H1 (cell line): ENCODE measurements around the gene INO80. TPM values are rescaled to one million over a fixed set of nuclear protein-coding genes. Genes with fewer than 3 reads are reported as not detected.

Experiments used
- CTCF ChIA-PET: fragments of 300-600 bp; sonication (Branson Sonifier 250); formaldehyde crosslinking; loops from one replicate; lab custom pipeline; 2021; ENCODE audit not compliant: partially characterized antibody; lab: Charles Lee
- POLR2A ChIA-PET: fragments of 300-600 bp; sonication (Branson Sonifier 250); formaldehyde crosslinking; loops from one replicate; lab custom pipeline; 2021; ENCODE audit warnings: inconsistent platforms; ENCODE audit not compliant: partially characterized antibody; lab: Charles Lee
- DNase-seq, 2 experiments: peaks; one replicate each; pipeline versions ENCODE4 v3.0.0 to v3.0.0-alpha.2; 2010 to 2022; ENCODE audit warnings: low spot score in 2 of 2, low read depth in 1 of 2, mixed read lengths in 1 of 2
- FAIRE-seq: peaks from 2 replicates; lab custom pipeline; 2011; peaks lifted over from hg19 to GRCh38; lab: Jason Lieb, UNC
- H2AFZ ChIP-seq: 2 replicates; pipeline ENCODE4 v1.8.1; 2012; ENCODE audit warnings: low read length, inconsistent platforms
- H2AK5ac ChIP-seq: 2 replicates; pipeline ENCODE4 v1.6.1; 2013; ENCODE audit warnings: low read depth, low read length
- H2BK120ac ChIP-seq: replicated peaks from 2 replicates; pipeline ENCODE3; 2013; ENCODE audit warnings: low read depth, low read length, inconsistent platforms
- H2BK12ac ChIP-seq: 2 replicates; pipeline ENCODE4 v1.6.1; 2013; ENCODE audit warnings: low read depth, low read length
- H2BK15ac ChIP-seq: 2 replicates; pipeline ENCODE4 v1.6.1; 2013; ENCODE audit warnings: low read length
- H2BK20ac ChIP-seq: 2 replicates; pipeline ENCODE4 v1.6.1; 2013; ENCODE audit warnings: low read length
- H2BK5ac ChIP-seq: 2 replicates; pipeline ENCODE4 v1.6.1; 2013; ENCODE audit warnings: low read depth, low read length
- H3K14ac ChIP-seq: 2 replicates; pipeline ENCODE4 v1.6.1; 2013; ENCODE audit warnings: inconsistent platforms; ENCODE audit not compliant: insufficient read length
- H3K18ac ChIP-seq: 2 replicates; pipeline ENCODE4 v1.6.1; 2013; ENCODE audit warnings: low read length; ENCODE audit errors: extremely low read depth
- H3K23ac ChIP-seq: 2 replicates; pipeline ENCODE4 v1.6.1; 2013; ENCODE audit warnings: inconsistent platforms; ENCODE audit not compliant: insufficient read length
- H3K23me2 ChIP-seq: 2 replicates; pipeline ENCODE4 v1.6.1; 2013; ENCODE audit warnings: low read depth, low read length
- H3K27ac ChIP-seq: 2 replicates; pipeline ENCODE4 v1.6.1; 2011; ENCODE audit warnings: low read depth, low read length, inconsistent platforms
- H3K27me3 ChIP-seq, 4 experiments: replicated peaks in 1 of 4; 1 replicate in 1 of 4; 2 replicates in 3 of 4; pipeline versions ENCODE4 v1.6.1 to v1.8.1; 2011 to 2013; ENCODE audit warnings: low read length in 3 of 4, mild to moderate bottlenecking in 3 of 4, inconsistent platforms in 2 of 4, mixed read lengths in 2 of 4, moderate library complexity in 1 of 4; ENCODE audit not compliant: control insufficient read depth in 3 of 4, insufficient read depth in 3 of 4; ENCODE audit errors: extremely low read depth in 1 of 4
- H3K36me3 ChIP-seq, 4 experiments: 2 replicates each; pipeline versions ENCODE4 v1.6.1 to v1.8.1; 2011 to 2013; ENCODE audit warnings: mild to moderate bottlenecking in 4 of 4, low read length in 3 of 4, moderate library complexity in 2 of 4, control low read depth in 1 of 4, inconsistent platforms in 1 of 4; ENCODE audit not compliant: insufficient read depth in 4 of 4, control insufficient read depth in 2 of 4
- H3K4ac ChIP-seq: replicated peaks from 2 replicates; pipeline ENCODE3; 2013; ENCODE audit warnings: low read length, low read depth, mixed read lengths, inconsistent platforms; ENCODE audit not compliant: insufficient read length
- H3K4me1 ChIP-seq, 4 experiments: replicated peaks in 1 of 4; 1 replicate in 1 of 4; 2 replicates in 3 of 4; pipeline versions ENCODE4 v1.6.1 to v1.8.1; 2011 to 2013; ENCODE audit warnings: low read length in 3 of 4, inconsistent platforms in 2 of 4, mixed read lengths in 1 of 4; ENCODE audit not compliant: insufficient read depth in 4 of 4, control insufficient read depth in 3 of 4
- H3K4me2 ChIP-seq, 2 experiments: 2 replicates each; pipeline versions ENCODE4 v1.6.1 to v1.8.1; 2011 to 2013; ENCODE audit warnings: low read depth in 2 of 2, low read length in 2 of 2, control low read depth in 1 of 2, inconsistent platforms in 1 of 2, mild to moderate bottlenecking in 1 of 2; ENCODE audit not compliant: insufficient read depth in 1 of 2
- H3K4me3 ChIP-seq, 4 experiments: fragments of 200-600, 300-600 bp in 1 of 4; sonication (generic), shearing (Covaris generic), sonication (Bioruptor Twin) in 1 of 4; 2 replicates each; pipeline versions ENCODE4 v1.5.1 to v1.8.1; 2011 to 2016; ENCODE audit warnings: low read length in 4 of 4, low read depth in 3 of 4, control low read depth in 2 of 4, inconsistent platforms in 2 of 4, mild to moderate bottlenecking in 2 of 4, mixed read lengths in 1 of 4, moderate library complexity in 1 of 4; ENCODE audit not compliant: insufficient read depth in 2 of 4; ENCODE audit errors: extremely low read depth in 1 of 4
- H3K56ac ChIP-seq: replicated peaks from 2 replicates; pipeline ENCODE3; 2013; ENCODE audit warnings: low read depth, mild to moderate bottlenecking, mixed read lengths, low read length, inconsistent platforms; ENCODE audit not compliant: insufficient read length
- H3K79me1 ChIP-seq: 2 replicates; pipeline ENCODE4 v1.6.1; 2013; ENCODE audit warnings: low read depth, low read length, control low read depth
- H3K79me2 ChIP-seq, 2 experiments: 2 replicates each; pipeline versions ENCODE4 v1.6.1 to v1.8.1; 2012 to 2013; ENCODE audit warnings: low read length in 2 of 2, mild to moderate bottlenecking in 2 of 2, inconsistent platforms in 1 of 2; ENCODE audit not compliant: insufficient read depth in 2 of 2, control insufficient read depth in 1 of 2
- H3K9ac ChIP-seq, 4 experiments: replicated peaks in 1 of 4; 1 replicate in 1 of 4; 2 replicates in 3 of 4; pipeline versions ENCODE4 v1.6.1 to v1.8.1; 2011 to 2013; ENCODE audit warnings: low read depth in 3 of 4, low read length in 3 of 4, control low read depth in 2 of 4, mild to moderate bottlenecking in 2 of 4, moderate library complexity in 2 of 4, inconsistent platforms in 1 of 4; ENCODE audit errors: extremely low read depth in 1 of 4
- H3K9me3 ChIP-seq, 2 experiments: 2 replicates each; pipeline versions ENCODE4 v1.6.1 to v1.8.1; 2012 to 2013; ENCODE audit warnings: mild to moderate bottlenecking in 2 of 2, moderate library complexity in 2 of 2, control low read depth in 1 of 2, inconsistent platforms in 1 of 2, low read depth in 1 of 2, low read length in 1 of 2, mixed read lengths in 1 of 2; ENCODE audit not compliant: insufficient read depth in 2 of 2
- H4K20me1 ChIP-seq, 2 experiments: replicated peaks in 1 of 2; 2 replicates each; pipeline versions ENCODE3 to v1.8.1; 2011 to 2013; ENCODE audit warnings: inconsistent platforms in 2 of 2, low read length in 2 of 2, mild to moderate bottlenecking in 1 of 2; ENCODE audit not compliant: insufficient read depth in 2 of 2, control insufficient read depth in 1 of 2
- H4K5ac ChIP-seq: 2 replicates; pipeline ENCODE4 v1.6.1; 2013; ENCODE audit warnings: low read length, low read depth, mixed read lengths, inconsistent platforms; ENCODE audit not compliant: insufficient read length
- H4K8ac ChIP-seq: 2 replicates; pipeline ENCODE4 v1.8.0; 2013; ENCODE audit warnings: mild to moderate bottlenecking, moderate library complexity, low read length, inconsistent platforms; ENCODE audit not compliant: insufficient read depth; ENCODE audit errors: extremely low read depth
- H4K91ac ChIP-seq: replicated peaks from 2 replicates; pipeline ENCODE3; 2013; ENCODE audit warnings: low read length, mixed read lengths, inconsistent platforms; ENCODE audit not compliant: insufficient read length
- ASH2L ChIP-seq: fragments of 200-600, 300-600 bp; sonication (generic); IDR thresholded peaks from one replicate; pipeline ENCODE4 v1.7.1; 2017; ENCODE audit warnings: low read length
- ATF2 ChIP-seq: IDR thresholded peaks from 2 replicates; pipeline ENCODE4 v1.6.1; 2012; ENCODE audit warnings: low read length, inconsistent platforms
- CEBPB ChIP-seq: IDR thresholded peaks from 2 replicates; pipeline ENCODE4 v1.6.1; 2012; ENCODE audit warnings: low read depth, low read length
- CTBP2 ChIP-seq: IDR thresholded peaks from 2 replicates; pipeline ENCODE4 v1.7.0; 2011; ENCODE audit warnings: borderline replicate concordance, mild to moderate bottlenecking, moderate library complexity, mixed read lengths, low read length; ENCODE audit not compliant: insufficient read depth, insufficient read length
- KDM4A ChIP-seq: IDR thresholded peaks from one replicate; pipeline ENCODE4 v1.7.1; 2012; ENCODE audit warnings: low read depth, mild to moderate bottlenecking, moderate library complexity, low read length, inconsistent platforms; ENCODE audit not compliant: severe bottlenecking
- KDM5A ChIP-seq: fragments of 200-600 bp; IDR thresholded peaks from 2 replicates; pipeline ENCODE4 v1.7.1; 2012; ENCODE audit warnings: mild to moderate bottlenecking, low read length, inconsistent platforms, mixed read lengths
- RBBP5 ChIP-seq: IDR thresholded peaks from 2 replicates; pipeline ENCODE4 v1.7.1; 2012; ENCODE audit warnings: low read depth, mild to moderate bottlenecking, inconsistent platforms, low read length, moderate library complexity, borderline replicate concordance
- RXRA ChIP-seq: IDR thresholded peaks from 2 replicates; pipeline ENCODE4 v1.6.1; 2011; ENCODE audit warnings: low read depth, mild to moderate bottlenecking, low read length, moderate library complexity; ENCODE audit not compliant: insufficient read depth
- SIRT6 ChIP-seq: IDR thresholded peaks from one replicate; pipeline ENCODE4 v1.7.1; 2012; ENCODE audit warnings: low read length, inconsistent platforms
- SP1 ChIP-seq: IDR thresholded peaks from 2 replicates; pipeline ENCODE4 v1.6.1; 2011; ENCODE audit warnings: low read depth, low read length
- SP4 ChIP-seq: IDR thresholded peaks from 2 replicates; pipeline ENCODE4 v1.6.1; 2012; ENCODE audit warnings: low read length, inconsistent platforms
- TAF1 ChIP-seq: IDR thresholded peaks from 2 replicates; pipeline ENCODE4 v1.6.1; 2011; ENCODE audit warnings: mild to moderate bottlenecking, low read depth, low read length
- TEAD4 ChIP-seq: IDR thresholded peaks from 2 replicates; pipeline ENCODE4 v1.6.1; 2012; ENCODE audit warnings: low read depth, low read length, inconsistent platforms, mixed read lengths
- WGBS, 2 experiments: shearing (Covaris generic) in 1 of 2; methylation state at CpG; one replicate each; pipeline versions ENCODE4 v1.1.6 to v1.1.7; 2013 to 2015; ENCODE audit warnings: low lambda C conversion rate in 2 of 2, mixed read lengths in 2 of 2, inconsistent platforms in 1 of 2, low coverage in 1 of 2, missing lambda C conversion rate in 1 of 2; ENCODE audit not compliant: insufficient replicate concordance in 2 of 2, insufficient coverage in 1 of 2, insufficient read length in 1 of 2; ENCODE audit errors: extremely low coverage in 1 of 2, missing lambda C conversion rate in 1 of 2; 5-methylcytosine and 5-hydroxymethylcytosine counted together
- polyA plus RNA-seq, 7 experiments: library from polyadenylated mRNA; depleted of rRNA in 3 of 7; stranded (reverse) in 5 of 7; unstranded in 2 of 7; fragments of >200 nt in 5 of 7; fragments of 200-250 nt in 2 of 7; gene quantifications; 1 replicate in 5 of 7; 2 replicates in 1 of 7; 4 replicates in 1 of 7; pipeline versions ENCODE4 v1.2.1 to v1.2.3, GENCODE V29; 2011 to 2013; ENCODE audit warnings: missing spikeins in 2 of 7, mixed read lengths in 2 of 7
- total RNA-seq: library from RNA; stranded (reverse); fragmentation: NEBNext Ultra II Directional; extraction: Animal tissue kit (Norgen Biotek cat#: 25700); gene quantifications from 2 replicates; pipeline ENCODE4 v1.2.1, GENCODE V29; 2021

INO80 gene
- total and polyA plus RNA-seq, 2 of the 8 experiments (the other 6 are each of a cell fraction or from before 2014, with no cell fraction given), result 4.3 to 24.5 TPM

GRCh38 chr15:40933517-40933902 lies 182.6 kb downstream of the INO80 start:
- no peak overlapping the region for H3K18ac ChIP-seq
- no peak overlapping the region for H2BK20ac ChIP-seq
- H3K56ac ChIP-seq, result no peak overlapping the region
- no peak overlapping the region for H2AFZ ChIP-seq
- no peak overlapping the region for H4K91ac ChIP-seq
- H3K4me2 ChIP-seq, result no peak overlapping the region
- DNase-seq (no peak), FAIRE-seq (no peak)
- peaks cover 0 to 20% (median 11%) of the 10 kb centered on the region in 4 experiments; a peak in 5 of 7 replicates for H3K4me1 ChIP-seq
- H3K79me2 ChIP-seq, result no peaks in the 10 kb centered on the region
- H3K27me3 ChIP-seq, result peaks cover 28 to 61% (median 50%) of the 10 kb centered on the region in 4 experiments
- H3K4me3 ChIP-seq, result no peak overlapping the region
- ChIA-PET POLR2A (interaction anchor here (0.7 to 43.8 kb wide), 5 partner anchors 10 to 48 kb away, joined by 3 to 1505 read pairs (median 5); partner anchors contain the start of gene CHAC1), CTCF (interaction anchor here (1.2 to 33.1 kb wide), 6 partner anchors 6 to 90 kb away, joined by 3 to 619 read pairs (median 298); partner anchors contain the start of genes CHAC1, DLL4 and VPS18)
- no peak overlapping the region for H2BK5ac ChIP-seq
- H3K23me2 ChIP-seq, result peaks cover 17% of the 10 kb centered on the region; the same call in 1 of the 2 replicates
- 80% methylated on average over 3 of the region's 3 CpGs; no CpG with 5 or more reads in 1 of the 2 experiments for WGBS, 2 experiments
- no peak overlapping the region for H3K14ac ChIP-seq
- H3K23ac ChIP-seq, result no peak overlapping the region
- H3K9me3 ChIP-seq, result no peaks in the 10 kb centered on the region
- no peak overlapping the region for H2AK5ac ChIP-seq
- H4K8ac ChIP-seq, result no peak overlapping the region
- no peak overlapping the region for H2BK120ac ChIP-seq
- H2BK12ac ChIP-seq, result no peak overlapping the region
- H3K79me1 ChIP-seq, result no peaks in the 10 kb centered on the region
- no peaks in the 10 kb centered on the region for H3K36me3 ChIP-seq
- H3K4ac ChIP-seq, result no peak overlapping the region
- H4K5ac ChIP-seq, result no peak overlapping the region
- H2BK15ac ChIP-seq, result no peak overlapping the region
- peaks cover 2 to 12% of the 10 kb centered on the region in 2 experiments for H4K20me1 ChIP-seq
- H3K9ac ChIP-seq, result no peak overlapping the region
- H3K27ac ChIP-seq, result no peak overlapping the region
- TF ChIP-seq SP4 (no peak), SIRT6 (no peak), ATF2 (no peak), RBBP5 (no peak), KDM4A (no peak), CEBPB (no peak), CTBP2 (no peak), KDM5A (no peak), TEAD4 (no peak), ASH2L (no peak), TAF1 (no peak), SP1 (no peak), RXRA (no peak)
